ENCODE results near the gene HSPG2. TPM values are rescaled to one million over a fixed set of nuclear protein-coding genes. Genes with fewer than 3 reads are reported as not detected.
"Not testable (repeated sequence)": the region's sequence is repeated elsewhere in the genome, so short reads cannot be mapped to it uniquely, and the experiment has no call there.

The HSPG2 gene
- total RNA-seq, 6 experiments from 2014 or later: 275 to 430 (median 297) TPM

- no peaks in the 10 kb centered on the region; the same call in none of the 2 replicates for H3K9me3 Mint-ChIP-seq
- H3K4me3 Mint-ChIP-seq: peak overlapping the region; percentile 62; the same call in 1 of the 2 replicates
Measured at GRCh38 chr1:21779613-21780521, 157.2 kb downstream of the HSPG2 start.

GRCh38 chr1:21778405-21778727 lies 158.7 kb downstream of the HSPG2 start:
- 0 out of 2 replicates have a peak, but pooled peaks cover 1% of the 10 kb centered on the region for H3K27me3 Mint-ChIP-seq (ENCODE audit: insufficient read depth)
- no peak for DNase-seq
- peaks cover 29% of the 10 kb centered on the region for H3K4me1 Mint-ChIP-seq (ENCODE audit: low read depth)
- H3K36me3 Mint-ChIP-seq (ENCODE audit: low read depth): peaks cover 27% of the 10 kb centered on the region; the same call in 1 of the 2 replicates
- H3K4me3 Mint-ChIP-seq: no peak overlapping the region
- no peak for TF ChIP-seq CTCF (IDR thresholded peaks at IDR 0.05)
- no peaks in the 10 kb centered on the region; the same call in none of the 2 replicates for H3K9me3 Mint-ChIP-seq
- no peak overlapping the region for H3K27ac Mint-ChIP-seq

More at GRCh38 chr1:21779613-21780521, 157.2 kb downstream of the HSPG2 start:
- Mint-ChIP-seq H3K27me3 (ENCODE audit: insufficient read depth) (0 out of 2 replicates have a peak, but pooled peaks cover 2% of the 10 kb centered on the region), H3K27ac (no peak overlapping the region), H3K4me1 (ENCODE audit: low read depth) (peaks cover 41% of the 10 kb centered on the region), H3K36me3 (ENCODE audit: low read depth) (peaks cover 27% of the 10 kb centered on the region; the same call in 1 of the 2 replicates)
- TF ChIP-seq CTCF (IDR thresholded peaks at IDR 0.05): no peak
- DNase-seq: no peak

- not testable (repeated sequence) for H3K27ac Mint-ChIP-seq; DNase-seq; H3K4me3 Mint-ChIP-seq; H3K9me3 Mint-ChIP-seq; H3K27me3 Mint-ChIP-seq (ENCODE audit: insufficient read depth)
- peaks cover 24% of the 10 kb centered on the region; the same call in 1 of the 2 replicates for H3K36me3 Mint-ChIP-seq (ENCODE audit: low read depth)
- peaks cover 27% of the 10 kb centered on the region for H3K4me1 Mint-ChIP-seq (ENCODE audit: low read depth)
Measured at GRCh38 chr1:21776925-21777324, 160.2 kb downstream of the HSPG2 start.

GRCh38 chr1:21775985-21776562 lies 161.0 kb downstream of the HSPG2 start:
- H3K27me3 Mint-ChIP-seq (ENCODE audit: insufficient read depth): no peaks in the 10 kb centered on the region
- H3K36me3 Mint-ChIP-seq (ENCODE audit: low read depth): peaks cover 21% of the 10 kb centered on the region; the same call in 1 of the 2 replicates
- peaks cover 27% of the 10 kb centered on the region for H3K4me1 Mint-ChIP-seq (ENCODE audit: low read depth)
- peak overlapping the region; percentile 3; the same call in 1 of the 2 replicates for H3K27ac Mint-ChIP-seq
- H3K4me3 Mint-ChIP-seq: no peak overlapping the region
- no peak for DNase-seq
- H3K9me3 Mint-ChIP-seq: no peaks in the 10 kb centered on the region; the same call in none of the 2 replicates
- no peak for TF ChIP-seq CTCF (IDR thresholded peaks at IDR 0.05)

GRCh38 chr1:21775550-21775914 lies 161.6 kb downstream of the HSPG2 start:
- Mint-ChIP-seq H3K27me3 (ENCODE audit: insufficient read depth) (no peaks in the 10 kb centered on the region), H3K4me3 (no peak overlapping the region), H3K36me3 (ENCODE audit: low read depth) (peaks cover 21% of the 10 kb centered on the region; the same call in 1 of the 2 replicates), H3K9me3 (no peaks in the 10 kb centered on the region; the same call in none of the 2 replicates), H3K27ac (no peak overlapping the region), H3K4me1 (ENCODE audit: low read depth) (peaks cover 27% of the 10 kb centered on the region)
- no peak for DNase-seq
- no peak for TF ChIP-seq CTCF (IDR thresholded peaks at IDR 0.05)

Data from HFFc6 (cell line).